CD1c-positive myeloid dendritic cell (primary cell): ENCODE results near the gene ZNF770.
A peak's percentile ranks its signal among the peaks of the same experiment; 100 is the strongest.
"Not testable (repeated sequence)": the region's sequence is repeated elsewhere in the genome, so short reads cannot be mapped to it uniquely, and the experiment has no call there.

Experiments used
- DNase-seq: peaks from one replicate; pipeline ENCODE4 v3.0.0-alpha.2; 2016; ENCODE audit errors: extremely low spot score

Gene ZNF770

DNA sequence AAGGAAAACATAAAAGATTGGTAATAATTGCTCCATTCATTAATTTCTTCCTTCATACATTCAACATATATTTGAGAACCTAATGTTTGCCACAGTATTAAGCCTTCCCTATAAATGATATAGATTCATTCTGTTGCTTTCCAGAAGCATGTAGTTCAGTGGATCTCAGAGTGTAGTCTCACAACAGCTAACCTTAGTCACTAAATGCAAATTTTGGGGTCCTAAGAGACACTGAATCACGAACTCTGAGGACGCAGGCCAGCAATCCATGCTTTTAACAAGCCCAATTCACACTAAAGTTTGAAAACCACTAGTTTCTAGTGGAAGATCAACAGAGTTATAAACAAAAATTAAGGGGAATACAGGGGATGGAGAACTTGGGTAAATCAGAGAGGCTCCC lies 11.3 kb downstream of the ZNF770 start:
- no peak for DNase-seq

DNA sequence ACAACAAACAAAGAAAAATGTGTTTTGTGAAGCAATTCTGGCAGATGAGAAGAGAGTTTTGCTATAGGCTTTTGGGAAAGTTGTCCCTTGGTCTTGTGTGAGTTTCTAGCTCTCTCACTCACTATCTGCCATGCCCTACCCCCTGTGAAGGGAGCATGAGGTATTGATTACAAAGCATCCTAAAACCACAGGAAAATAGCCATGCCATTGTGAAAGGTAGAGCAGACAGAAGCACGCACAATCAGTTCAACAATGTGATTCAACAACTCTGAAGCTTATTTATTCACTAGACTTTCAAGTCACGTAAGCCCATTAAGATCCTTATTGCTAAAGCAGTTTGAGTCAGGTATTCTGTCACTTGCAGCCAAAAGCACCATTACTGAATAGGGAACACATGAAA lies 12.0 kb downstream of the ZNF770 start:
- DNase-seq = no peak

DNA sequence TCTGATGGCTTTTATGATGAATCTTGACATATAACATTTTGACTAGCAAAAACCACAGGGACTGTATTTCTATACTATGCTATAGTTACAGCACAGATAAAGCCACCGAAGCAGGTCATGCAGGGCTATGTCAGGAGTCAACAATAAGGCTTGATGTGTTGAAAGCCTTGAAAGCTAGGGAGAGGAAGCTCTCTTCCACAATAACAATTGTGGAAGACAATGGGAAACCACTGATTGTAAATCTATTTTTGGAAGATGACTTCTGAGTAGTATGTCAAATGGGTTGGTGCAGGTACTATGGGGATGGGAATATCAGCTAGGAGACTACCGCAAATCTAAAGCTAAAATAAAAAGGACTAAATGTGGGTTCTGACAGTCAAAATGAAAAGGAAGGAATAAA lies 14.6 kb downstream of the ZNF770 start:
- no peak for DNase-seq

DNA sequence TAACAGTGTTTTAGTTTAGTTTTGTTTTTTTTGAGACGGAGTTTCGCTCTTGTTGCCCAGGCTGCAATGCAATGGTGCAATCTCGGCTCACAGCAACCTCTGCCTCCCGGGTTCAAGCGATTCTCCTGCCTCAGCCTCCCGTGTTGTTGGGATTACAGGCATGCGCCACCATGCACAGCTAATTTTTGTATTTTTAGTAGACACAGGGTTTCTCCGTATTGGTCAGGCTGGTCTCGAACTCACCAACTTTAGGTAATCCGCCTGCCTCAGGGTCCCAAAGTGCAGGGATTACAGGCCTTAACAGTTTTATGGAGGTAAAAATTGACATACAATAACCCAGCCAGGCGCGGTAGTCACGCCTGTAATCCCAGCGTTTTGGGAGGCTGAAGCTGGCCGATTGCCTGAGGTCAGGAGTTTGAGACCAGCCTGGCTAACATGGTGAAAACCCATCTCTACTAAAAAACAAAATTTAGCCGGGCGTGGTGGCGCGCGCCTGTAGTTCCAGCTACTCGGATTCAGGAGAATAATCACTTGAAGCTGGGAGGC lies 17.9 kb downstream of the ZNF770 start:
- DNase-seq = not testable (repeated sequence)

DNA sequence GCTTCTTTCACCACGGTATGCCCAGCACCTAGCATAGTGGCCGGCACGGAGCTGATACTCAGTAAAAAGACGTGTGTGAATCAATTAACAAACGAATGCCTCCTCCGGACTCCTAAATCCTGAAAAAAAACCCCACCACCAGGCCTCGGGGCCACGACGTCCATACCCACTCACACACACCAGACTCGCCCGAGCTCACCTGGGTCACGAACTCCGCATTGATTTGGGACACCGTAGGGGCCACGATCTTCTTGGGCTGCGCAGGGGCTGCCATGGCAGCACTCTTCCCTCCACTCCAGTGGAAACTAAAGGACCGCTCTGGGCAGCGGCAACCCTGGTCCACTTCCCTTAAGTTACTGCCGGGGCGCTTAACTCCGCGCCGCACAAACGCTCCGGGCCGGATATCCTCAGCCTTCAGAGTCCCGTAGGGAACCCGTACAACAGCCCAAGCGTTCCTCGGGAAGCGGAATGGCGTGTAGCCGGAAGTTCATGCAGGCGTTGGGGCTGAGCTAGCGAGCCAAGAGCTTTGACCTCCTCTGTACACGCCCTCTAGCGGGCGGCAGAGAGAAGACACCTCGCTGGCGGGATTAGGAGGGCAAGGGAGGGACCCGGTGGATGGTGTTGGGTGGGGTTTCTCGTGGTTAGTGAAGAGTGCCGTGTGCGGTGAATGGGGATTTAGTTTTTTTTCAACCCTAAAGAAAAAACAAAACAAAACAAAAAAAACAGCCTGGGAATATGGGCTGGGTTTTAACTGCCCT lies 18.6 kb downstream of the ZNF770 start, which contains the start of gene AQR:
AQR (minus strand) TSS at position 403 of the 758 bp plus-strand sequence; CDS start at position 274, 129 bp downstream.
- peak; percentile 98 for DNase-seq

DNA sequence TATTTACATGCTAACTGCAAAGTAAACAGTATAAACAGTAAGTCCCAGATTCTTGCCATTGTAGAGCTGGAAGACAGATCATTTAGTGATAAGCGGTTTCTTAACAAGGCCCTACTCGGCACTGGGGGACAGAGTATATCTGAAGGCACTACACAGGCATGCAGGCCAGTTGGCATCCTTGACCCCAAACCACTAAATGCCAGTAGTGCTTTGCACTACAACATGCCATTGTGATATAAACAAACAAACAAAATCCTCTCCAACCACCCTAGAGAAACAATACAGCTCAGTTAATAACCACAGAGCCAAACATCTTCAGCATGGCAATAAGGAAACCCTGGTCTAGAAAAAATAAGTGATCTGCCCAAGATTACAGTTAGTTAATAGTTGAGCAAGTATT lies 23.8 kb downstream of the ZNF770 start:
- no peak for DNase-seq

DNA sequence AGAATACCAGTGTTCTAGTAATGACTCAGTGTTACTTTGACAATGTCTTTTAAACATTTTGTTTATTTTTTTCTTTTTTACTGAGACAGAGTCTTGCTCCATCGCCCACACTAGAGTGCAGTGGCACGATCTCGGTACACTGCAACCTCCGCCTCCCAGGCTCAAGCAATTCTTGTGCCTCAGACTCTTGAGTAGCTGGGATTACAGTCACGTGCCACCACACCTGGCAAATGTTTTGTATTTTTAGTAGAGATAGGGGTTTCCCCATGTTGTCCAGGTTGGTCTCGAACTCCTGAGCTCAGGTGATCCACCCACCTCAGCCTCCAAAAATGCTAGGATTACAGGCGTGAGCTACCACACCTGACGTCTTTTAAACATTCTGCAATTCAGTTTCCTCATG lies 34.2 kb downstream of the ZNF770 start:
- DNase-seq = no peak

DNA sequence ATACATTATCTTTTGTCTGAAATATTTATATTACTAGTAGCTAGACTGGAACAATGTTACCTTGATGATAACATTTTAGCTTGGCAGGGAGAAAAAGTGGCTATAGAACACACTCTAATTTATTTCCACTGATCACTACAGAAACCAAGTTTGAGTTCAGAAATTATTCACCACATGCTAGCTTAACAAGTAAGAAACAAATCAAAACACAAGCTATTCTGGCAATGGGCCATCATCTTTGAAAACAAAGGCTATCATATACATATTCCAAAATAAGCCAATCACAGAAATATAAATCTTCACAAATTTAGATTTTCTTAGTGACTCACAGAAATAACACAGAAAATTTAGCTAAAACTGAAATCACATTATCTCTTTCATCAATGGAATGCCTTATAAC lies 35.6 kb downstream of the ZNF770 start:
- no peak for DNase-seq

DNA sequence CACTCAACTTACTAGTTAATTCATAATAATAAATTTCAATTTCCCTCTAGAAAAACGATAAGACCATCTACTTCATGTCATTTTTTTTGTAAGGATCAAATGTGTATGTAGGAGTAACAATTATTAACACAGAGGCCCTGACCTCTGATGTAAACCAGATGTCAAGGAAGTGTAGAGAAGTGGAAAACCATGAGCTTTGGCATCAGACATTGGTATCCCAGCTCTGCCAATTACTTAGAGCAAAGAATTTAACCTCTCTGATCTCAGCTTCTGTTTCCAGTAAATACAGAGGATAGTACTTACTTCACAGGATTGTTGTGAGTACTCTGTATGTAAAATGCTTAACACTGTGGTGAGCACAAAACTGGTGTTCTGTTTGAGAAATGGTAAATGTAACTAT lies 36.1 kb downstream of the ZNF770 start:
- no peak for DNase-seq

DNA sequence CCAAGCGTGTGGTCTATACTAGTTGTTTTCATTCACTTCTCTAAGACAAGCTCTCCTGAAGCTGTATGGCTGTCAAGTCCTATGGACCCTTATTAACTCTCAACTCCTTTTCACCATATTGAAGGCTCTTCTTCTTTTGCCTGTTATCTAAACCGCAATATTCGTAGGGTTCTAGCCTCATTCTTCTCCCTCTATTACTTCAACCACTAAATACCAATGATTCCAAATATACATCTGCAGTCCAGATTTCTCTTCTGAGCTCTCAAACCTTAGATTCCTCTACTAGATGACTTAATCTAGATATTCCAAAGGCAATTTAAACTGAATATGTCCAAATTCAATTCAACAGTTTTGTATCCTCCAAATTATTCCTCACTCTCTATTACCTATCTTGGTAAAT lies 43.2 kb downstream of the ZNF770 start:
- no peak for DNase-seq

DNA sequence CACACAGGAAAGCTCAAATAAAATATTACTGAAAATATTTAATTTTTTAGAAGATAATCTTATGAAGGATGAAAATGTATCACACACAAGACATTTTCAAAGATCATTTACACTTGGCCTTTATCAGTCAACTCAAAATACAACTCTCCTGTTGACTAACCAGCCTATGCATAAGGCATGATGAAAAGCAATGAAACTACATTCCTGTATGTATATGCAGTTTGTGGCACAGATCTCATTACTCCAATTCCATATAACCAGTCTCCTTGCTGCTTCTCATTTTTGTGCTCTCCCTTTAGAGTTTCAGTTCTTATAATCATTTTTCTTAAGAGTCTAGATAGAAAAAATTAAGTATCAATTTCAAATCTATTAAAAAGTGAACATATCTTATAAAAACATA lies 44.4 kb downstream of the ZNF770 start:
- no peak for DNase-seq

DNA sequence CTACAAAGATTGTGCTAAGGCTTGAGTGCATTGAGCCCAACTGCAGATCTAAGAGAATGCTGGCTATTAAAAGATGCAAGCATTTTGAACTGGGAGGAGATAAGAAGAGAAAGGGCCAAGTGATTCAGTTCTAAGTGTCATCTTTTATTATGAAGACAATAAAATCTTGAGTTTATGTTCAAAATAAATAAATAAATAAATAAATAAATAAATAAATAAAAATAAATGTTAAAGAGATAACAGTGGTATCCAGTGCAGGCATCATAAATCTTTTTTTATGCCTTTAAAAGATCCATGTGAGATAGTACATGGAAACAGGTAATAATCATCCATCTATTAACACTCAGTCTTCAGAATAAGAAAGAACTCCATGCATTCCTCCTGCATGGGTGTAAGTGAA lies 44.8 kb downstream of the ZNF770 start:
- not testable (repeated sequence) for DNase-seq

DNA sequence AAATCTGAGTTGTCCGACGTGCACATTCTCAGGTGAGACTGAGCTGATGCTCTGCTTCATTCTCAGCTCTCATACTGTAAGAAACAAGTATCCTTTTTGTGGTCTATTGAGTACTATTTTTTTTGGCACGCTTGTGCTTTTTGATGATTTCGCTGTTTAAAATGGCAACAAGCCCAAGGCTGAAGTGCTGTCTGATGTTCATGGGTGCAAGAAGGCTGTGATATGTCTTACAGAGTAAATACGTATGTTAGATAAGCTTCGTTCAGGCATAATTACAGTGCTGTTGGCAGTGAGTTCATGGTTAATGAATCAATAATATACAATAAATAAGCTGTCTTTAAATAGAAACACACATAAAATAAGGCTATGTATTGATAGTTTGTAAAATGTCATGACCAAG lies 45.7 kb downstream of the ZNF770 start:
- DNase-seq = no peak

DNA sequence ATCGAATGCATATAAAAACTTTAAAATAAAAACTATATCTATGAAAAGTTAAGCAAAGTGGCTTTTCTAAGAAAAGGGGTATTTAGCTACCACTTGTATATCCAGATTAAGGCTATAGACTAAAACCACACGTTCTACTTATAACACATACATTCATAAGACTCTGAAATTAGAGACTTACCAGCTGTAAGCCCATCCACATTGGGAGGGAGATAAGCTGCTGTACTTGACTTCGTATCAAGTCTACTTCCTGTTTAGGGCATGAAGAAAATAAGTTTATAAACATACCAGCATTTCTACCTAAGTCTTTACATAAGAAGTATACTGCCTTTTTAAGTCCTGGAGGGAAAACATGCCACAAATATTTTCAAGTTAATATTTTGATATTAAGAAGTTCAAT lies 46.3 kb downstream of the ZNF770 start:
- DNase-seq = no peak

DNA sequence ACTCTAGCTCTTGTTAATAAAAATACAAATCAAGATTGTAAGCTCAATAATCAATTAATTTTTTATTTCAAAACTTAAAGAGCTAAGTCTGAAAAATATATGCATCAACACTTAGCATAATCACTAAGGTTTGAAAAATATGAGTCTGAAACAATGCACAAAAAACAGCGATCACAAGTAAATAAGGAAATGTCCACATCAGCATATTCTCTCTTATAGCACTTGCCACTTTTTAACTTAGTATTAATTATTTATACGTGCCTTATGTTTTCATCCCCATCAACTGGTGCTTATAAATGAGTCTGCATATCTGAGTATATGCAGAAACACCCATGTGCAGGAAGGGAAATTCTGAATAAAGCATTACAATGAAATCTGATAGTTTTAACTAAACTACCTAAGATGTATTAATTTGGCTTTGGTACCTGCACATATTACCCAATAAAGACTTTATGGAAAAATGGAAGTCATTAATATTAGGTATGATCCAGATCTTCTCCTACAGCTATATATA lies 46.8 kb downstream of the ZNF770 start:
- DNase-seq = no peak

DNA sequence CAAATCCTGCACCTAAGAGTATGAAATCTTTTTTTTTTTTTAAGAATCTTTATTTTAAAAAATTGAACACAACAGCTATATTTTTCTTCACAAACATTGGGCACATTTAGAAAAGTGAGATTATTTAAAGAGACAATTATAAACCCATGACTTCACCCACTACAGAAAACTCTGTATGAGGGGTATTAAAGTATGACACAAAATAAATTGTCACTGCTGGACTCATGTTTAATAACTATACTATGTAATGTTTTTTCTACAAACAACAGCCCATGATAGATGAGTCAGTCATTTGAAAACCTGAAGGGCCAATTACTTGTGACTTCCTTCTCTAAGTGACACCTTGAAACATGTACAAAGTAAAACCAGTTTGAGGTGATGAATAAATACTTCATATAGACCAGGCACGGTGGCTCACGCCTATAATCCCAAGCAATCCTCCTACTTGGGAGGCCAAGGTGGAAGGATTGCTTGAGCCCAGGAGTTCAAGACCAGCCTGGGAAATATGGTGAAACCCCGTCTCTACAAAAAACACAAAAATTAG lies 54.6 kb downstream of the ZNF770 start:
- DNase-seq = no peak

DNA sequence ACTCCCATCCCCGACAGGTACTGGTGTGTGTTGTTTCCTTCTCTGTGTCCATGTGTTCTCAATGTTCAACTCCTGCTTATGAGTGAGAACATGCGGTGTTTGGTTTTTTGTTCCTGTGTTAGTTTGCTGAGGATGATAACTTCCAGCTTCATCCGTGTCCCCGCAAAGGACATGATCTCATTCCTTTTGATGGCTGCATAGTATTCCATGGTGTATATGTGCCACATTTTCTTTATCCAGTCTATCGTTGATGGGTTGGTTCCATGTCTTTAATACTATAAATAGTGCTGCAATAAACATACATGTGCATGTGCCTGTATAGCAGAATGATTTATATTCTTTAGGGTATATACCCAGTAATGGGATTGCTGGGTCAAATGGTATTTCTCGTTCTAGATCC lies 59.7 kb downstream of the ZNF770 start:
- DNase-seq = not testable (repeated sequence)
